GM21526 (cell line): ENCODE data around the gene C14orf132.

Experiments
- ATAC-seq: cut with Tn5 transposase; IDR thresholded peaks from one replicate; pipeline ENCODE4 v1.9.1; 2021; ENCODE audit warnings: moderate library complexity; ENCODE audit not compliant: unreplicated experiment, low FRiP score

The C14orf132 gene

DNA sequence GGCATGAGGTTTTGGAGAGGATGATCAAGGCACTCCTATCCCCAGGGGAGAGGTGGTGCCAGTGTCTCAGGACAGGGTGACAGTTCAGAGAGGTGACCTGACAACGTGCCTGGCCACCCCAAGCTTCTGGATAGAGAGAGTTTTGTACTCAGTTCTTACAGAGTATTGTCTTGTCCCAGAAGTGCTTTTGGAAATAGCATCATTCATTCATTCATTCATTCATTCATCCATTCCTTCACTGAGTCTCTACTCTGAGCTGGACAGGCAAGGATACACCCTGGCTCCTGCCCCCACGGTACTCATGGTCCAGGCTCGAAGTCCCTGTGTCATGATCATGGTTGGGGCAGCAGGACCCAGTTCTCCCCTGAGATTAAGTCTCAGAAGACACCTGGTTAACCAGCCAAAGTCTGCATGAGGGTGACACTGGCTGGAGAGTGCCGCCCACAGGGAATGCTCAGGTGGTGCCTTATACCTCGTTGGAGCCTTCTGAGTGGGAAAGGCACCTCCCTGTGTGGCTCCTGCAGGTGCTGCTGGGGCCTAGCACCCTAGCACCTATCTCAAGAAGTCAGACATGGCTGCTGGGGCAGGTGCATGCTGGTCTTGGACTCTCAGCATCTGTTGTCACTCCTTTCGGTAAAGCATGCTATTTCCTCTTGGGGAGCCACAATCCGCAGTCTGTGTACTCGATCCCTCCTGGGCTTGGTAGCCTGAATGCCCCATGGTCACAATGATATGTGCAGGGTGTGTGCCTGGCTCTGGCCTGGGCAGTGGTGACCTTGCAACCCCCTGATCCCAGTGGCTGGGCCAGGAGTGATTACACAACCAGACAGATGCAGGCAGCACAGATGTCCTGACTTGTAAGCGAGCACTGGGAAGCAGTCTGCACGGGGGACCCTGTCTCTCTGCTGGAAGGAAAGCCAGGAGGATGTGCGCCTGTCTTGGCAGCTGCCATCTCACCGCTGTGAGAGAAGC is 57.8 kb downstream of the C14orf132 start:
- ATAC-seq: no peak

DNA sequence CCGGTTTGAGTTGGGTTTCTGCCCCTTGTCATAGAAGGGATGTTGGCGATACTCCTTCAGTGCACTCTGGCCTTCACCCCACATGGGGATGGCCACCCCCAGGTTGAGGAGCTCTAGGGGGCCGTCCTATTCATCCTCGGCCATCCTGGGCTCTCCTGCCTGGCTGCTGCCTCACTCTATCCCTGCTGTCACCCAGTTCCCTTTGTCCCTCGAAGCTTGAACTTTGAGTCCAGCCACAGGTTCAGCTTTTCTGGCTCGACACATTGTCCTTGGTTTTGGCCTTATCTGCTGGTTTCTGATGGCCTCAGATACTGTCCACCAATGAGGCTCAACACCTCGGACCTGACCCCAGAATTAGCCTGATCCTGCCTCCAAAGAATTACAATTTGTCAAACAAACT is 58.6 kb downstream of the C14orf132 start:
- no peak for ATAC-seq

DNA sequence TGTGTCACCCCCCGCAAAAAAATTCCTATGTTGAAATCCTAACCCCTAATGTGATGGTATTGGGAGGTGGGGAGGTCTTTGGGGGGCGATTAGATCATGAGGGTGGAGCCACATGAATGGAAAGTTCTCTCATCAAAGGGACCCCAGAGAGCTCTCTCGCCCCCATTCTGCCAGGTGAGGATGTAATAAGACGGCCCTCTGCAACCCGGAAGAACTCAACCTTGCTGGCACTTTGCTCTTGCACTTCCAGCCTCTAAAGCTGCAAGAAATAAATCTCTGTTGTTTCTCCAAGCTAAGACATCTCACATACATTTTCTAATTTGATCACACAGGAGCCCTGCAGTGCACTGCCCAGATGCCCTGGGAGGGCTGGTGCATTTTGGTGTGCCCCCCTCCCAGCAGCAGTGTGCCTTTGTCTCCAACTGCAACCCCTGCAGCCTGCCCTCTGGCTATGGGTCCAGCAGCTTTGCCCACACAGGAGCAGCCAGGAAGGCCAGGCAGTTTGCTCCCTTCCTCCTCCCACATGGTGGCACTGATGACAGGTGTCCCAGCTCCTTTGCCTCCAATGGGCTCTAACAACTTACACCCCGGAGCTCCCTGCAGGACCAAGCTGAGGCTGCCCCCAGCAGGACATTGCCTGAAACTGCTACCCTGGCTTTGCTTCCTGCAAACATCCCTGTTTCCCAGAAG is 59.3 kb downstream of the C14orf132 start:
- no peak for ATAC-seq

DNA sequence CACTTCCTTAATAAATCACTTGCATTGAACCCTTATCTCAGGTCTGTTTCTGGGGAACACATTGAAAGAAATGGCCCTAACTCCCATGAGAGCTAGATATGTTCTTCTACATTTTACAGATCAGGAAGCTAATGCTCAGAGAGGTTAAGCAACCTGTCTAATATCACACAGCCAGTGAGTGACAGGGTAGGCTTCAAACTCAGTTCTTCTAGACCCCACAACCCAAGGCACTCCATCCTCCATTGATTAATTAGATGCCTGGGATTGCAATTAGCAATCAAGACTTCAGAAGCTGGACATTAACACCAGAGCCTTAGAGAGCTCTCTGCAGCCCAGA is 59.8 kb downstream of the C14orf132 start:
- ATAC-seq: no peak

DNA sequence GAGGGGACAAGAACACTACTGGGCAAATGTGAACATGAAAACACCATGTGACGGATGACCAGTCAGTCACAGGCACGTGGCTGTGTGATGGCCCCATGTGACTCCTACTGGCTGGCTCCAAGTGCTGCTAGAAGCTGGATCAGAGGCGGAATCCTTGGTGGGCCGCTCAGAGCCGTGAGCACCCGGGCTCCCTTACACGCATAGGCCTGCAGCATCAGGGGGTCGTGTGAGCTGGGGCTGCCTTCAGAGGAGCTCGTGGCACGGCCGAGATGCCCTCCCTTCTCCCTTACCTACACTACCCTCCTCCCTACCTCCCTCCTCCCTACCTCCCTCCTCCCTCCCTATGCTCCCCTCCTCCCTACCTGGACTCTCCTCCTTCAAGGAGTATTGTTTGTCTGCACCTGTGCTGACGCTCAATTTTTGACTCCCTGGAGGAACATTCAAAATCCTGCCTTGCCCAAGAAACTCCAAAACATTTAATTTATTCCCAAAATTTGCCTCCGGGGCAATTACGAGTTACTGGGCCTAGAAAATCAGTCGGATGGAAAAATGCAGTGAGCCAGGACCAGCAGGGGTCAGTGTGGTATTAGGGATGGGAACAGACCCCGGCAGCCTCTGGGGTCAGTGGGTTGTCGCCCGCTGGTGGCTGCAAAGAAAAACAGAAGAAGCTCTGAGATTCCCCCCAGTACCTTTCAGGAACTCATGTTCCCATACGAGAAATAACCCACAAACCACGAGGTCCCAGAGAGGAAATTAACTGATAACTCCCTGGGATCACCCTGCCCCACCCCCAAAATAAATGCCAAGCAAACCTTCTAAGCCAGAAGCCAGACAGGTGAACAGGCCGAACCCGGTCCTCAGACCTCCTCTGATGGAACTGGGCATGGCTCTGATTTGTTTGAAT is 61.3 kb downstream of the C14orf132 start:
- no peak for ATAC-seq

DNA sequence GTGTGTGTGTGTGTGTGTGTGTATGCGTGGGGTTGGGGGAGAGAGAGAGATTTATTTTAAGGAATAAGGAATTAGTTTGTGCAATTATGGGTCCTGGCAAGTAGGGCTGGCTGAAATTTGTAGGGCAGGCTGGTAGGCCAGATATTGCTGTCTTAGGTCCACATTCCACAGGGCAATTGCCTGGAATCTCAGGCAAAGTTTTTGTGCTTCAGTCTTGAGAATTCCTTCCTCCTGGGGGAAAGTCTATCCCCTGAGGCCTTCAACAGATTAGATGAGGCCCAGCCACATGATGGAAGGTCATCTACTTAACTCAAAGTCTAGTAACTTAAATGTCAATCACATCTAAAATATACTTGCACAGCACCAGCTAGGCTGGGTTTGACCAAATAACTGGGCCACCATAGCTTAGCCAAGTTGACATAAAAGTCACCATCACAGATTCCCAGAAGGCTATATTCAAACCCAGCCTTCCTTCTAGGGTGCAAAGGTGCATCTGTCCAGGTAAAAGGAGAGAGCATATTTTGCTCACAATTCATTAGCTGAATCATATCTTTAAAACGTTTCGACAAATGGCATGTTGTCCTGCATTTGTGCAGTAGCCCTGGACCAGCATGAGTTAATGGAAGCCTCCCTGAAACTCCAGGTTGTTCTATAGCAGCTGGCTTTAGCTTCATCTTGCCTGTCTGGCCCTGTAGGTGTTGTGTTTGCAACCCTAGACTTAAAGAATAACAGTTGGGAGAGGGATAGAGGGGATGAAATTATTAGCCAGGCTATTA is 63.1 kb downstream of the C14orf132 start:
- ATAC-seq: no peak

DNA sequence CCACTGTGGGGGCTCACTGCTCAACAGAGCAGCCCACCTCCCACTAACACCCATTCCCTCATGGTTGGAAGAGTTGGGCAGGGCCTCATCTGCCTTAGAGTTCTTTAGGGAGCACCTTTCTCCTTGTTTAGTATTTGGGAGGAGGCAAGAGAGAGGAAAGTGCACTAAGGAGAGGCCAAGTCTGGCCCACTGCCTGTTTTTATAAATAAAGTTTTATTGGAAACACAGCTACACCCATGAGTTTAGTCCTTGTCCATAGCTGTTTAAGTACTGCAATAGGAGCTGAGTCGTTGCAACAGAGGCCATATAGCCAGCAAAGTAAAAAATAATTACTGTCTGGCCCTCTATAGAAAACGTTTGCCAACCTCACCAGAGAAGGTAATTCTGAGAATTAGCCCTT is 63.9 kb downstream of the C14orf132 start:
- ATAC-seq: no peak

DNA sequence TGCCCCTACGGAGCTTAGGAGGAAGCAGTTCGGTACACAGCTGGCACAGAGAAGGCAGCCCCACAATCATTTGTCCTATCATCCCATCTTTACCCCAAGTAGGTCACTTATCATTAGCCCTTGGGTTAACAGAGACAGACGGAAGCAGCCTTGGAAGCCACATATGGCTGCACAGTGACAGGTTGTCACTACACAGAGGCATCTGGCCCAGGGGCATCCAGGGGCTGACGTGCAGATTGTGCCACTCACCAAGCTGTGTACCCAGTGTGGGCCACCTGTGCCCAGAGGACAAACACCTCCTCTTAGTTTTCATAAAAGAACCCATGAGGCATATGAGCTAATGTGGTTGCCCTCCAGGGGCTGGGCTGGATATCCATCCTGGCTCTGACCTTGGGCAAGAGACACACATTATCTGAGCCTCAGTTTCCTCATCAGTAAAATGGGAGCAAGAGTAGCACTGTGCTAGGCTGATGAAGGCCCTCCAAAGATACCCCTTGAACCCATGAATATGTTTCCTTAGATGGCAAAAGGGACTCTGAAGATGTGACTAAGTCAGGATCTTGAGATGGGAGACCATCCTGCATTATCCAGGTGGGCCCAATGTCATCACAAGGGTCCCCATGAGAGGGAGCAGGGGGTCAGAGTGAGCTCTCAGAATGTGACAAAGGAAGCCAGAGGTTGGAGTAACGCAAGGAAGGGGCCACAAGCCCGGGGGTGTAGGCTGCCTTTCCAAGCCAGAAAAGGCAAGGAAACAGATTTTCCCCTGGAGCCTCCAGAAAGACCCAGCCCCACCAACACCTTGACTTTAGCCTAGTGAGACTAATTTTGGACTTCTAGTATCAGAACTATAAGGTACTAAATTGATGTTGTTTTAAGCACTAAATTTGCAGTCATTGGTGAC is 64.6 kb downstream of the C14orf132 start:
- ATAC-seq: no peak

DNA sequence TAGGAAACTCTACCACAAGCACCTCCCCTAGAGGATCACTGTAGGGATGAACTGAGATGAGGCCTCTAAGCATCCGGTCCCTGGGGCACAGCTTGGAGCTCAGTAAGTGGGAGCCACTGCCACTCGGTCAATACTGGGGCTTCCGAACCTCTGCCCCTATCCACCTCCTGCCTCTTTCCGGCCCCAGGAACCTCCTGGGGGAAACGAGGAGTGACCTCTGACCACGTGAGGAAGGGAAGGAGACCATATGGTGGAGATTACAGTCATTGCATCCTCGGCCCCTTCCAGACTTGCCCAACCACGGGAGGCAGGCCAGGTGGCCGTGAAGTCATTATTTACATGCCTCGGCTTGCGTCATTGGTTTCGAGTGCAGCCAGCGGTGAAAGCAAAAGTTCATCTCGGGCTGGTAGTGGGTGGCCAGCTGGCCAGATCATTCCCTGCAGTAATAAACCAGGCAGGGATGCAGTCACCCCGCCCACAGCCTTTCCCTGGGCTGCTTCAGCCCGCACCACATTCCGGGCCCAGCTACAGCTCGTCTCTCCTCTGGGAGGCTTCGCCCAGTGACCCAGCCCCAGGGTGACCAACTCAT is 65.4 kb downstream of the C14orf132 start:
- ATAC-seq: no peak

DNA sequence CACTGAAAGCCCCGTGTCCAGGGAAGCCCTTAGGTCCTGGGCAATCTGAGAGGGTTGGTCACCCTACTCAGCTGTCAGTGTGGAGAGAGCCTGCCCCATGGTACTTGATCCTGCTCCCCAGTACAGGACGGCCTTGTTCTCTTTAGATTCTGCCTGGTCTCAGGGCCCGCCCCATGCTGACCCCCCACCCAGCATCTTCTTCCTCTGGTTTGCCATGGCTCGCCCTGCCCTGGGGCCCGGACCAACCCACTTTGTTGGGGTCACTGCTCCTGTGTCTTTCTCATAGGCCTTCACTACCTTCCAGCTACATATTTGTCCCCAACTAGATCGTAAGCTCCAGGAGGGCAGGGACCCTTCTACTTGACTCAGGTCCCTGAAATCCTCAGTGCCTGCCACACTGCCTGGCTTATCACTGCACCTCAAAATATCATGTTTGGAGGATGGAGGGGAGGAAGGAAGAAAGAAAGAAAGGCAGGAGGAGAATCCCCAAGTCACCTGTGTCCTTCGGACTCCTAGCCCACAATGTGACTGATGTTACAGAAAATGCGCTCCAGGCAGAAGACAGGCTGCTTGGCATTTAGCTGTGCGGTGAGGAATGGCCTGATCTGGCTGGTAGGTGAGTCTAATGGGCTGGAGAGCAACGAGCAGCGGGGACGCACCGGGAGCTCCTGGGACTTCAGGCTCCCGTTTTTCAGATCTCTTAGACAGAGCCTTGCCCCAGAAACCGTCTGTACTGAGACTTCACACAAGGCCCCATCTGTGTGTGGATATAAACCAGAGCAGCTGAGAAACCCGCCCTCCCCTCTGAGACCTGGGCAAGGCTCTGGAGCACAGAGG is 66.1 kb downstream of the C14orf132 start:
- ATAC-seq: no peak

DNA sequence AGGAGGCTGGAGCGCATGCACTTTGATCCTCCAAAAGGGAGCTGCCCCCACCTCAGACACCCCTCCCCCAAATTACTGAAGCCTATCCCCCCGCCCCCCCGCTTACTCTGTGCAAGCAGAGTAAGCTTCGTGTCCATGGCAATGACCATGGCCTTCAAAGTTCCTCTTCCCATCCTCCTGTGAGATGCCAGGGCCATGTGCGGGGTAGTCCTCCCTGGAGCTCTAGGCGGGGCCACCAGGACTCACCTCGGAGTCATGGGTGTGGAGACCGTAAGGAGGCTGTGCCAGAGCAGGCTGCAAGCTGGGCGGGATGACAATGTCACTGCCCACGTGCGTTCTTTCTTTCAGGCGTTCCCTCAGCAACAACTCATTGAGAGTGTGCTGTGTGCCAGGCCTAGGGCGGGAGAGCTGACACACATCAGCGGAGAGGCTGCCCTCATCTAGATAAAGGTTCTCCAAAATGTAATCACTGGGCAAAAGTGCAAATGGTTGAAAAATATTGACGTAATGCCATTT is 66.8 kb downstream of the C14orf132 start:
- ATAC-seq: no peak

DNA sequence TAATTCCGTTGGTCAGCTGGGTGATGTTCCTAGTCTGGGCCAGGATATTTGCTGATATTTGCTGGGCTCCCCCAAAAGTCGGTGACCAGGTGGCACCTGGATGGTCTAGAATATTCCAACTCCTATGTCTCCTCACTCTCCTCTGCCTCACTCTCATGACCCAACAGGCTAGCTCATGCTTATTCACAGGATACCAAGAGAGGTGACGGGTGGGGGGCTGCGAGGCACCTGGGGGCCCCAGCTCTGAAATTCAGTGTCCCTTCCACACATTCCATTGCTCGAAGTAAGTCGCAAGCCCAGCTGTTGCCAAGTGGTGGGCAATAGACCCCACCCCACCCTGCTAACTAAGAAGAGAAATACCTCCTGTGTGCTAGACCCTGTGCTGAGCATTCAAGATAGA is 67.7 kb downstream of the C14orf132 start:
- no peak for ATAC-seq

DNA sequence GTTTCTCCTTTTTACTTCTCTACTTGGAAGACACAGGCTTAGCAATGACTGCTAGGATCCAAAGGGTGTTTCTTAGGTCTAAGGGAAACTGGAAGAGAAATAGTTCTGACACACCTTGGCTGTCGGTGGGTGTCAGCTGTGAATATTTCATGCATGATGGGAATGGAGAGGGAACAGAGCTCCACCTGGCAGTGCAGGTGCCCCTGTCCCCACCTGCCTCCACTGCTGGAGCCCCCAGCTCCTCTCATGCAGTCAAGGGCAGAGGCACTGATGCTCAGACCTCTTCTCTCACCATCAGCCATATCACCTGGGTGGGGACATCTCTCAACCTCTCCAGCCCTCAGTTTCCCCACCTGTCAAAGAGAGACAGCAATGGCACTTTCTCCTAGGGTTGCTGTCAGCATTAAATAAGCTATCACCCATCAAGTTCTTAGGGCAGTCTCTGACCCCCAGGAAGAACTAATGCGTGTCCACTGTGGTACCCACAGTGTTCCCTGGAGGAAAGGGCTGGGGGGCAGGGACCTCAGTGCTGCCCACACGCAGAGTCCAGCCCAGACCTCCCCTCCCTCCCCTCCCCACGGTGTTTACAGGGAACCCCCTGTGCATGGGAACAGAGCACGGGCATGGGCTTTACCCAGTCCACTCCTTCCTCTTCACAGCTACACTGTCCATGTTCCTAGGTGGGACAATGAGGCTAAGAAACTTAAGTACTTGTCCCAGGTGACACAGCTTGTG is 69.1 kb downstream of the C14orf132 start:
- ATAC-seq: no peak

DNA sequence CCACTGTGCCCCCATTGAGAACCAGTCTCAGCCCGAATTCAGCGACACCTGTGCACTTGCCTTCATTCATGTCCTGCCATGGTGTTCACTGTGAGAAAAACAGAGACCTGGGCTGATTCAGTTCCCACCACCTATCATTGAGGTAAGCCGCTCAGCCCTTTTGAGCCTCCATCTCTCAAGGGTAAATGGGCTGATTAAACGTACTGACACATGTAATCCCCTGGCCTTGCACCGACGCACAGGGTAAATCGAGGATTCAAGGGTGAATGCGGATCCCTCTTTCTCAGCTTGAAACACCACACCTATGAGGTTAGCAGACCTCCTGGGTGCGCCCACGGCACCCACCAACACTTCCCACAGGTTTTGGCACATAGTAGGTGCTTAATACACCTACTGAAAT is 69.7 kb downstream of the C14orf132 start:
- ATAC-seq: no peak

DNA sequence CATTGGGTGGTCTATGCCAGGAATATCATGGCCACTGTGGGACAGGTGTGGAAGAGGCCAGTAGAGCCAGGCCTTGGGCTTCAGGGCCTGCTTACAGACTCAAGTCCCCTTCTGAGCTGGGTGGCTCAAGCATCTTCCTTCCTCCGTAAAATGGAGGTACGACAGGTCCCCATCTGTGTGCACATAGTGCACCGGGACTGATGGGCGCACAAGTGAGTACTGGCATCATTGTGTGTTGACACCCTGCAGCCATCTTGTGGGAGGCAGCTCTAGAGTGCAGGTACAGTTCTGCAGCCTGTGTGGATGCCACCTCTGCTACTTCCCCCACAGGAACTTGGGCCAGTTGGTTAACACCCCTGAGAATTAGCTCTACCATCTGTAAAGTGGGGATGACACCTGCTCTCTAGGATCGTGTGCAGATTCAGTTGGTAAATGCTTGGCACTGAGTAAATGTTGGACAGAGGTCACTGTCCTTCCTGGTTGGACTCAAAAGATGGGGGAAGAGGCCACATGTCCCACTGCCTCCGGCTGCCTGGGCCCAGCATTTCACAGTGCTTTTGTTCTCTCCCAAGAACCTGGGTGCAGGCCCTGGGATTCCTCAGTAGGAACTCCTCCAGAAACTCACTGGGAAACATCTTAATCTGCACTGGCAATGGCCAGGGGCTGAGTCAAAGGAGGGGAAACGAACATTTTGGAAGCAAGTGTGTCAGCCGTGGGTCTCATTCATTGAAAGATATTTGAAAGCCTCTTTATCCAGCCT is 70.6 kb downstream of the C14orf132 start:
- no peak for ATAC-seq

DNA sequence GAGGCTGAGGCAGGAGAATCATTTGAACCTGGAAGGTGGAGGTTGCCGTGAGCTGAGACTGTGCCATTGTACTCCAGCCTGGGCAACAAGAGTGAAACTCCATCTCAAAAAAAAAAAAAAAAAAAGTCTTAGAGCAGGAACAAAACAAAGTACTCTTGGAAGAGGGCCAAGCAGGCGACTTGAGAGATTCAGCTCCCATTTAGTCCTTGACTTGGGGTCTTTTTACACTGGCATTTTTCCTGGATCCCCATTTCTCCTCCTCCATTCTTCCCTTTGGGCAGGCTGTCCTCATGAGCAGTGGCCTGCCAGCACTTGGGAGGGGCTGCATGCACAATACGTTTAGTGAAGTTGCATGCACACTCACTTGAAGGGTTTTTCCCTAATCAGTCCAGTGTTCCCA is 72.9 kb downstream of the C14orf132 start:
- ATAC-seq: no peak
